Bronchial epithelial cell (primary cell): Measurements from ENCODE around the gene ARL5B. TPM values are rescaled to one million over a fixed set of nuclear protein-coding genes. Genes with fewer than 3 reads are reported as not detected.

Source experiments
- DNase-seq: peaks from one replicate; pipeline ENCODE4 v3.0.0-alpha.2; 2010; ENCODE audit warnings: low read depth
- FAIRE-seq: peaks from 2 replicates; lab custom pipeline; 2011; peaks lifted over from hg19 to GRCh38; lab: Jason Lieb, UNC
- H3K27me3 ChIP-seq: 2 replicates; pipeline ENCODE4 v1.5.1; 2011; ENCODE audit warnings: low read length; ENCODE audit not compliant: control insufficient read depth, insufficient read depth
- H3K36me3 ChIP-seq: 2 replicates; pipeline ENCODE4 v1.5.1; 2011; ENCODE audit warnings: low read length; ENCODE audit not compliant: control insufficient read depth, insufficient read depth
- H3K4me3 ChIP-seq: 2 replicates; pipeline ENCODE4 v1.5.1; 2011; ENCODE audit warnings: mild to moderate bottlenecking, low read depth, low read length, control low read depth
- total RNA-seq: library from RNA; depleted of rRNA; stranded (reverse); fragments of >200 nt; gene quantifications from 2 replicates; pipeline ENCODE4 v1.2.1, GENCODE V29; 2014
- TF ChIP-seq, protein P1 (sequence below): IDR thresholded peaks from 2 replicates; pipeline ENCODE4 v1.5.1; 2011; ENCODE audit warnings: mild to moderate bottlenecking, moderate library complexity, low read length, control low read depth, inconsistent platforms; ENCODE audit not compliant: insufficient read depth, severe bottlenecking

ARL5B gene
- total RNA-seq, 1 donor from 2014 or later, result 16.1 TPM

DNA sequence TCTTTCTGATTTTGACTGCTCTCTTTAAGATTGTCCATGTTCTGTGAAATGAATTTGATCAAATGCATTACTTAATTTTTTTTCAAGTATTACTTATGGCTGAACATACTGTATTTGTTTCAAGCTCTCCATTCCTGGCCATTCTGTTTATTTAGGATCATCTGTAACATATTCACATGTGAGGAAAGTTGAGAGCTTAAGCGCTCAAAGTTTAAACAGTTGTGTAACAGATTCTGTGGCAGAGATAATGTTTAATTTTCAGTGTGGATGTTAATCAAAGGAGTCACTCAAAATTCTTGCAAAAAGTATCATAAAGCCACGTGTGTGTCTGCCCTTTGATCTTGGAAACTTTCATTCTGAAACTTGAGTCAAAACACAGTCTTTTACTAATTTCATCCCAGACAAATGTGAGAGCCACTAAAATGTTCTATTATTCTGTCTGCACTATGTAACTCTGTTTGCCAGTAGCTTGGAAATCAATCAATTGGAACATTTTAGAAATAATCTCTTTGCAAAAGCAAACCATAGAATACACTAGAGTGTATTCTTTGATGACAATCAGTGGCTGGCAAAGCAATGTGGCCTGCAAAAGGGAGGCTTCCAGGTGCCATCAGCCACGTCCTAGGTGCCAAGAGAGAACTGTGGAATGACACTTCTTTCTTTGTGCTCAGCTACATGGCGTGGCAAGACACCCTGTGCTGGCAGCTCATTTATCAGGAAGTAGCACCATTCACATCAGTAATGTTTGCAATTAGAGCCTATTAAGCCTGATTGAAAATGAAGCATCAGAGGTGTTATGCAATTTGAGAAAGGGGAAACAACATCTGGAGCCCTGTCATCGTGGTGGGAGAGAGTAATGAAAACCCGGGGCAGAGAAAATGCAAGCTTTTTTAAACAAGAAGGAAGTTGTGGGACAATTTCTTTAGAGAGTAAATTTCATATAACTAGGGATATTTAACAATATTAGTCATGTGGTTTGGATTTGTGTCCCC, 40.9 kb downstream of the ARL5B start:
- Histone ChIP-seq H3K27me3 (no peaks in the 10 kb centered on the region), H3K4me3 (no peak overlapping the region), H3K36me3 (no peaks in the 10 kb centered on the region)
- no peak for DNase-seq
- TF ChIP-seq, protein P1, sequence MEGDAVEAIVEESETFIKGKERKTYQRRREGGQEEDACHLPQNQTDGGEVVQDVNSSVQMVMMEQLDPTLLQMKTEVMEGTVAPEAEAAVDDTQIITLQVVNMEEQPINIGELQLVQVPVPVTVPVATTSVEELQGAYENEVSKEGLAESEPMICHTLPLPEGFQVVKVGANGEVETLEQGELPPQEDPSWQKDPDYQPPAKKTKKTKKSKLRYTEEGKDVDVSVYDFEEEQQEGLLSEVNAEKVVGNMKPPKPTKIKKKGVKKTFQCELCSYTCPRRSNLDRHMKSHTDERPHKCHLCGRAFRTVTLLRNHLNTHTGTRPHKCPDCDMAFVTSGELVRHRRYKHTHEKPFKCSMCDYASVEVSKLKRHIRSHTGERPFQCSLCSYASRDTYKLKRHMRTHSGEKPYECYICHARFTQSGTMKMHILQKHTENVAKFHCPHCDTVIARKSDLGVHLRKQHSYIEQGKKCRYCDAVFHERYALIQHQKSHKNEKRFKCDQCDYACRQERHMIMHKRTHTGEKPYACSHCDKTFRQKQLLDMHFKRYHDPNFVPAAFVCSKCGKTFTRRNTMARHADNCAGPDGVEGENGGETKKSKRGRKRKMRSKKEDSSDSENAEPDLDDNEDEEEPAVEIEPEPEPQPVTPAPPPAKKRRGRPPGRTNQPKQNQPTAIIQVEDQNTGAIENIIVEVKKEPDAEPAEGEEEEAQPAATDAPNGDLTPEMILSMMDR, result no peak
- no peak for FAIRE-seq

DNA sequence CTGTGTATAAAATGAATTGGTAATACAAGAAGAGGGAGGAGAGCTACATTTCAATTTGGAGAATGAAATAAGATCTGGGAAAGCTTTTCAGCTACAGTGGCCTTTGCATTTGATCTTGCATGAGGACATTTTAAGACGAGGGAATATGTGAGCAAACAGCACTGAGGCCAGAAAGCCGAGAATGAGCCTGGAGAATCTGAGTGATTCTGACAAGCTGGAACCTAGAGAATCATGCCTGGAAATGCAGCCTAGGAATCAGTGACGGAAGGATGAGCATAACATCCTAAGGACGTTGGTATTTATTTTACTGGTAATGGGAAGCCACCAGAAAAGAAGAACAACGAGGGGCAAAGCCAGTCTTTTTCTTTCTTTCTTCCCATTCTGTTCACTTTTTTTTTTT, 44.3 kb downstream of the ARL5B start:
- Histone ChIP-seq H3K4me3 (no peak overlapping the region), H3K36me3 (no peaks in the 10 kb centered on the region), H3K27me3 (no peaks in the 10 kb centered on the region)
- TF ChIP-seq, protein P1, result no peak
- no peak for FAIRE-seq
- no peak for DNase-seq

DNA sequence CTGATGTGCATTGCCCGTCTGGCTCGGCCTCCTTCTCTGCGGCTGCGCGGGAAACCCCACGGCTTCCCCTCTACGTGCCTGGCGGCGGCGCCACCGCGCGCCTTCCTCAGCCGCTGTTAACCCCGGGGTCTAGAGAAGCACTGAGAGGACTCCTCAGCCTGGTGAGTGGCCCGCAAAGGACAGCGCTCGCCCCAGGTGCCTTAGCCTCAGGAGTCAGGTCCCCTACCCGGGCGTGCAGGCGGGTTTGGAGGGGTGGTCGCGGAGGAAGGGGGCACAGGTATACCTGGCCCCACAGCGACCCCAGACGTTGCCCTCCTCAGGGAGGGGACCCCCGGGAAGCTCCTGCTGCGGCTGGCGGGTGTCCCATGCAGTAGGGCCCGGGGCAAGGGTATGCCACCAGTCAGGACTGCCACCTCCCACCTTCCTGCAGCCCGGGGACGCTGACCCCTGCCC, 51.0 kb downstream of the ARL5B start:
- TF ChIP-seq, protein P1, result no peak
- H3K36me3 ChIP-seq, result no peaks in the 10 kb centered on the region
- FAIRE-seq, result no peak
- H3K27me3 ChIP-seq, result no peaks in the 10 kb centered on the region
- H3K4me3 ChIP-seq, result no peak overlapping the region
- no peak for DNase-seq

DNA sequence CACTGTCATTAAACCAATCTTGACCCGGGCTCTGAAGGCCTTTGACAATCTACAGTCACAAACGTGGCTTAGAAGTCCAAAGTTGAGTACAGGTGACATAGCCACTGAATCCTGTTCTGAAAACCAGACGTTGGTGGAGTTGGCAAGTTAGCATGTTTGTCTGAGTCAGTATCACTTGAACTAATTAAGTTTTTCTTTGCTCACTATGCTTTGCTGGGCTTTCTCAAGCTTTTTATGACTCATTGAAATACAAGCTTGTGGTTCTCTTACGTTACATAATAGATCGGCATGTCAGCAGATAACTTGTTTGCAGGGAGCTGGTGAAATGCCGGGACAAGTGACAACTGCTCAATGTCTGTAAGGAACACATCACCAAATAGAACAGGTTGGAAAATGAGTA, 53.8 kb downstream of the ARL5B start:
- TF ChIP-seq, protein P1, result no peak
- FAIRE-seq (peak; percentile 96), DNase-seq (peak; percentile 95)
- Histone ChIP-seq H3K4me3 (no peak overlapping the region), H3K36me3 (no peaks in the 10 kb centered on the region), H3K27me3 (no peaks in the 10 kb centered on the region)

DNA sequence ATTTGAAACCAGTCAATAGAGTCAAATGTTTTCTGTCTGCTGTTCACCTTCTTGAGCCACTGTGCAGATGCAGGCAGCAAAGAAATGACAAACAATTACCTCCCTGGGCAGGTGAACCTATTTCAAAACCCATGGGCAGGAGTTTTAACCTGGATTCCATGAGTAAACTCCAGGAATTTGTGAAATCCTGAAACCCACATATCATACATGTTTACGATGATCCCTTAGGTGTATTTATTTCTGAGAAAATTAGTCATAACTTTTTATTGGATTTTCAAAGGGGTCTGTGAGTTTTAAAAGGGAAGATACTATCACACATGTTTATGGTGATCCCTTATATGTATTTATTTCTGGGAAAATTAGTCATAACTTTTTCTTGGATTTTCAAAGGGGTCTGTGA, 59.8 kb downstream of the ARL5B start:
- no peaks in the 10 kb centered on the region for H3K27me3 ChIP-seq
- FAIRE-seq, result no peak
- no peaks in the 10 kb centered on the region for H3K36me3 ChIP-seq
- H3K4me3 ChIP-seq, result no peak overlapping the region
- TF ChIP-seq, protein P1, result no peak
- DNase-seq, result no peak
